GM12892 (cell line): ENCODE data around the gene ECE1.

Experiments
- POLR2A ChIP-seq: IDR thresholded peaks from 2 replicates; pipeline ENCODE4 v1.6.1; 2011; ENCODE audit warnings: low read depth, low read length, control low read depth
- POLR2AphosphoS5 ChIP-seq: IDR thresholded peaks from 2 replicates; pipeline ENCODE4 v1.6.1; 2011; ENCODE audit warnings: low read depth, low read length, control low read depth

GRCh38 chr1:21300774-21301173 is 10.5 kb upstream of the ECE1 start:
- TF ChIP-seq POLR2A (no peak), POLR2AphosphoS5 (no peak)
